ENCODE data around the gene SH3RF3.
A peak's percentile ranks its signal among the peaks of the same experiment; 100 is the strongest.

SH3RF3 gene

DNA sequence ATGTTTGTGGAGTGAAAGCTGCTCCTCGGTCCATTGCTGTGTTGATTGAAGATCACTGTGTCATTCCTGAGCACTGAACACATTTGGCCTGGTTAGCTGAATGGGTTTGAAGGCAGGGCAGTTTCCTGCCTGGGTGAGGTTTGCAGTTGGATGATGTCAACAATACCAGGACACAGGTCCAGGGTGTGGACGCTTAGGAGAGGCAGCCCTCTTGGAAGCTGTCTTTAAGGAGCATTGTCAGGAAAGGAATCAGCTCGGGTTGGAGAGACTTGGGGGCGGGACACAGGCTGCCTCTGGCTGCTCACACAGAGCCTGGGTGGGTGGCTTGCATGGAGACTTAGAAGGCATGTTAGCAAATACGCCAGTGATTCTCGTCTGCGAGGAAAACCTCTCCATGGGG, 247.1 kb downstream of the SH3RF3 start:
- DNase-seq (ENCODE audit: low read depth), result no peak

GRCh38 chr2:109376796-109377495, 247.9 kb downstream of the SH3RF3 start:
- DNase-seq (ENCODE audit: low read depth), result no peak

DNA sequence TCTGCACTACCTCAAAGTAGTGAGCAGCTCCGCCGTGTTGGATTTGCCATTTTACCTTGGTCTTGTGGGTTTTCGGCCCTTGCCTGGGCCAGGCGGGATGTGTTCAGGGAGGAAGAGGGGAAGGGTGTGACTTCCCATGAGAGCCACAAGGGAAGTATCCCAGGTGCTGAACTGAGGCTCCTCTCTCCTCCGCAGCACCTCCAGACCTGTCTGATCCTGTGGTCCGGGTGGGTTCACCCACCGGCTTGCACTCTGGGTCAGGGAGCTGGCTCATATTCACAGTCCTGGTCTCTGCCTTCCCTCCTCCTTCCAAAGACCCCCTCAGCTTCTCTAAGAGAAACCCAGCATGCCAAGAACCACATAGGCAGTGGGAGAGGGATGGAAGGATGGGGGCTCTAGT, 249.0 kb downstream of the SH3RF3 start:
- DNase-seq (ENCODE audit: low read depth), result no peak

GRCh38 chr2:109378682-109379081, 249.7 kb downstream of the SH3RF3 start:
- no peak for DNase-seq (ENCODE audit: low read depth)

DNA sequence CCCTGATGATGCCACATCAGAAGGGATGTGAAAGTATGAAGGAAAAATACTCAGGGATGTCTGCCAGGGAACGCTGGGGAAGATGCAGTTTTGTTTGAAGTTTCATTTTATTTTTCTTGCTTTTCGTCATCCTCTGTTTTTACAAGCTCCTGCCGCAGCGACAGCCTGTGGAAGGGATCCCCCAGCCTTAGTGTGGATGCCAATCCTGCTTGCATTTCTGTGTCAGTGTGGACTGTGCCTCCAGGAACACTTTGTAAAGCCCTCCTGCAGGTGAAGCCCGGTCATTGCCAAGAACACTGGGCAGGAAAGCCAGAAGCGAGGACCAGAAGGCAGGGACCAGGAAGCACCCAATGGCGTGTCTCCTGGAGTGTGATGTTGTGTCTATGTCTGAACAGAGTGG, 250.5 kb downstream of the SH3RF3 start:
- DNase-seq (ENCODE audit: low read depth), result no peak

DNA sequence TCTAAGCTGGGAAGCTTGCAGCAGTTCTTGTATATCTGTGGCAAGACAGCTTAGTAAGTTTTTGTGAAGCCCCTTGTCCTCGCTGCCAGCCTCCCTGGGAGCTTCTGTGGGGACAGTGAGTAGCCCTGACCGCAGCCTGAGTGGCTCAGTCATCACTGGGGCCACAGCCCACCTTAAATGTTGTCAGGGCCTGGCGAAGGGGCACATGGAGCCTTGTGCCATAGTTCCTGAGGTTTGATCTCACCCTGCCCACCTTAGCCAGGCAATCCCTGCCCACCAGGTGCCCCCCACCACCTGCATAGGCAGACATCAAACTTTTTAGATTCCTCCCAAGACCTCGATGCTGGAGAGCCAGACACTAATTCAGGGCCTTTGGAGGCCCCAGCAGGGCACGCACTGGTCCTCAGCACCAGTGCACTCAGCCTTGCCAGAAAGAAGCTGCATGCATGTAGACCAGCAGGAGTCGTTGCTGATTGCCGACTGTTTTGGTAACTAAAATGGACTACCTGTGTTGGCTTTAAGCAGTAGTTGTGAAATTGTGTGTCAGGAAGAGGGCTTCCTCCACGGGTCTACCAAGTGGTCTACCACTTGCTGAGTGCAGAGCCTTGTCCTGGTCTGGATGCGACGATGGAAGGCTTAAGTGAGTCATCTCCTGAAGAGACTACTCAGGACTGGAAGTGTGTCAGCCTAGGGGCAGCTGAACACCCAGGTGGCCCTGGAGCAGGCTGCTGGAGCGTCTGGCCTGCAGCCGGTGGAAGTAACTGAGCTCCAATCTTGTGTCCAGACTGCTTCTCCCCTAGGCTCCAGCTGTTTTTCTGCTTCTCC, 251.7 kb downstream of the SH3RF3 start:
- no peak for DNase-seq (ENCODE audit: low read depth)

GRCh38 chr2:109381327-109381820, 252.4 kb downstream of the SH3RF3 start:
- DNase-seq (ENCODE audit: low read depth), result no peak

GRCh38 chr2:109382226-109382895, 253.4 kb downstream of the SH3RF3 start:
- DNase-seq (ENCODE audit: low read depth), result no peak

DNA sequence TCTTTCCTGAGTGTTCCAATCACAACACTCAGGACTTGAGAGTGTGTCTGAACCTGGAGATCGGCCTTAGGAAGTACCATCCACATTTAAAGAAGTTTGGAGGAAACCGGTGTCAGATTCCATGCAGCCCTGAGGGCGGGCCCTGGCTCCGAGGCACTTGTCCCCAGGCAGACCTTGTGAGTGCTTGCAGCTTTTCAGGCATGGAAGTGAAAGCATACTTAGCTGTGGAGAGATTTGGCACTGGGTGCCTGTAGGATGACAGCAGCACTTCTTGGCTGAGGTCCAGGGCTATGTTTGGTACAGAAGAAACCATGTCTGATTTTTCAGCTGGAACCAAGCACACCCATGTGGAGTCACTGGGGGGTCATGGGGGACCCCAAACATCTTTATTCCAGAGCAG, 253.9 kb downstream of the SH3RF3 start:
- peak; percentile 41 for DNase-seq (ENCODE audit: low read depth)

GRCh38 chr2:109383505-109384307, 254.7 kb downstream of the SH3RF3 start:
- DNase-seq (ENCODE audit: low read depth), result no peak

- no peak for DNase-seq (ENCODE audit: low read depth)
Measured at GRCh38 chr2:109384308-109385271, 255.6 kb downstream of the SH3RF3 start.

DNA sequence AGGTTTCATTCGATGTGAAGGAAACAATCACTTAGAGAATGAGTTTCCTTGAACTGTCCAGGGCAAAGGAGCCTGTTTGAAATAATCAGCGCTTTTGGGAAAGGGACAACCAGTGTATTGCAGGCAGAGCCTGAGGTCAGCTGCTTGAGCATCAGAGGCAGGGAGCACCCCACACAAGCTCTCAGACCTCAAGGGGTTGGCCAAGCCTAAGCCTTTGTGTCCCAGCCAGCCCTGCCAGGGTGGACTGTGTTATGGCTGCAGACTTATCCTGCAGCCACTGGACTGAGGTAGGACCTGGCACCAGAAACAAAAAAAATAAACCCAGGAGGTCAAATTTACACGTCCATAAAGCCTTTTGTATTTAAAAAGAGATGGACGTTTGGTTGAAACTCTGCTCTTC, 256.5 kb downstream of the SH3RF3 start:
- no peak for DNase-seq (ENCODE audit: low read depth)

DNA sequence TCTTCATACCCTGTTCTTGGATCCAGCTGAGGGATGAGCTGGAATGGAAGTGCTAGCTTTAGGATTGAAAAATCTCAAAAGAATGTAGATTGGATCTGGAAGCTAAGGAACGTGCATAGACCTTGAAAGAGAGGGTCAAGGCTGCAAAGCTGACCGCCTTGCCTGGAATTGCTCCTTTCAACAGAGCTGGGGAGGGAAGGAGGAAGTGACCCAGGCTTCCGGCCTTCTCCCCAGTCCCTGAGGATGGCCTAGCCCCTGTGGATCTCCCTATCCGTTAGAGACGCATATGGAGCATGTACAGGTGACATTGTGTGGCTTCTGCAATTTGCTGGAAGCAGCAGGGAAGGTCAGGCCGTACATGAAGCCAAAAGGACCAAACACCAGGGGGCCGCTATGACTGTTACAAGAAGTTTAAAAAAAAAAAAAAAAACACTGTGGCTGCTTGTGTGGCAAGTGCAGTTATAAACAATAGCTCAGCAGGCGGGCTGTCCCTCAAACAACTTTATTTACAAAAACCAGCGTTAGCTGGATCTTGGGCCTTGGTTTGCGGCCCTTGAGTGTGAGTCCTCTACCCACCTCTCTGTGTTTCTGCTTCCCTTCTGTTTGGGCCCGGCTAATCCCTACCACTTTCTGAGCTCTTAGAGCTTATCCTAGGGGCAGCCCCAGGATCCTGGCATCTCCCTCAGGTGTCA, 257.1 kb downstream of the SH3RF3 start:
- DNase-seq (ENCODE audit: low read depth), result no peak

DNA sequence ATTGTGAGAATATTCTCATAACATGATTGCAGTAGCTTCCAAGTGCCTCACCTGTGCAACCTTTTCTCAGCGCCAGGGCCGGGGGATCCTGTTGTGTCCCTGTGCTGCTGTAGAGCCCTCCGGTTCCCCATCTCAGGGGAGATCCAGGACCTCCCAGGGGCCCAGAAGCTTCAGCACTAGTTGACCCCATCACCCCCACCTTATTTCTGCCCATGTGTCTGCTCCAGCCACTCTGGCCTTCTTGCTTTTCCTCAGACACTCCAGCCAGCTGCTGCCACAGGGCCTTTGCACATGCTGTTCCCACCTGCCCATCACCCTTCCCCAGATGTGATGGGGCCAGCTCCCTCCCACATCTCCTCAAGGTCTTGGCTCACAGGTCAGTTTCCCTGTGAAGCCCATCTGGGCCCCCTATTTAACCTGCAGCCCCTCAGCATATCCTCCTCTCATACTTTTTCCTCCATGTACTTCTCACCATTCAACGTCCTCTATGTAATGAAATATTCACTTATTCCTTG, 258.3 kb downstream of the SH3RF3 start:
- DNase-seq (ENCODE audit: low read depth), result no peak

- no peak for DNase-seq (ENCODE audit: low read depth)
Measured at GRCh38 chr2:109387778-109388469, 258.9 kb downstream of the SH3RF3 start.

GRCh38 chr2:109391243-109391642, 262.2 kb downstream of the SH3RF3 start:
- no peak for DNase-seq (ENCODE audit: low read depth)

- DNase-seq (ENCODE audit: low read depth), result no peak
Measured at GRCh38 chr2:109392140-109392539, 263.1 kb downstream of the SH3RF3 start.

- DNase-seq (ENCODE audit: low read depth), result no peak
Measured at GRCh38 chr2:109392816-109393661, 264.0 kb downstream of the SH3RF3 start.

GRCh38 chr2:109393662-109393972, 264.6 kb downstream of the SH3RF3 start:
- DNase-seq (ENCODE audit: low read depth), result no peak

Measured in amniotic epithelial cell (primary cell).